ENCODE results near the gene RAPGEF6.

GRCh38 chr5:131587541-131587940 is 47.5 kb downstream of the RAPGEF6 start:
- no peak for TF ChIP-seq CTCF (IDR thresholded peaks at IDR 0.05 in 4 of 5, conservative IDR thresholded peaks at IDR 0.05 in 1 of 5)
- TF ChIP-seq POLR2A (IDR thresholded peaks at IDR 0.05) = no peak
